ENCODE data around the gene EFNA5.

The EFNA5 gene

DNA sequence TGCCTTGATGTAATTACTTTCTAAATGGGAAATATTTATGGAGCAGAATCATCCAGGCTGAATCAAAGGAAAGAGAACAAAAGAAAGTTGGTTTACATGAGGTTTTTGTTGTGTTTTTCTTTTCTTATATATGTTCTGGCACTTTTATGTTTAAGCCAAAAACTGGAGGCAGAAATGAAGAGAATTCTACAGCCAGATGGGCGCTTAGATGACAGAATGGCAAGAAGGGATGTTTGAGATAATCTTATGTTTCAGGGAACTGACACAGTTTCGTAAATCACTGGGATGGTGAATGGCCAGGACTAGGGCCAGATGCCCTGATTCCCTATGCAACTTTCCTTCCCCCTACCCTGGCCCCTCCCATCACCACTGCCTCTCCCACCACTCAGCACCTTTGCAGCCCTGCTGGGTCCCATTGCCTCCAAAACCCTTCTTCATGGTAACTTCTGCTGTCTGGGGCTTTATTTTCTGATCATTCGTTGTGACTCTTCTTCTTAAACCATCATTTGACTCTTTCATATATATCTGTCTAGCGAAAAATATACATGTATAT, 111.8 kb downstream of the EFNA5 start:
- in situ Hi-C loops (cut with MboI; ENCODE audit: low pct_unique_long_range_greater_than_20kb, low sequenced_read_pairs), result no loop called here
- DNase-seq, result no peak

DNA sequence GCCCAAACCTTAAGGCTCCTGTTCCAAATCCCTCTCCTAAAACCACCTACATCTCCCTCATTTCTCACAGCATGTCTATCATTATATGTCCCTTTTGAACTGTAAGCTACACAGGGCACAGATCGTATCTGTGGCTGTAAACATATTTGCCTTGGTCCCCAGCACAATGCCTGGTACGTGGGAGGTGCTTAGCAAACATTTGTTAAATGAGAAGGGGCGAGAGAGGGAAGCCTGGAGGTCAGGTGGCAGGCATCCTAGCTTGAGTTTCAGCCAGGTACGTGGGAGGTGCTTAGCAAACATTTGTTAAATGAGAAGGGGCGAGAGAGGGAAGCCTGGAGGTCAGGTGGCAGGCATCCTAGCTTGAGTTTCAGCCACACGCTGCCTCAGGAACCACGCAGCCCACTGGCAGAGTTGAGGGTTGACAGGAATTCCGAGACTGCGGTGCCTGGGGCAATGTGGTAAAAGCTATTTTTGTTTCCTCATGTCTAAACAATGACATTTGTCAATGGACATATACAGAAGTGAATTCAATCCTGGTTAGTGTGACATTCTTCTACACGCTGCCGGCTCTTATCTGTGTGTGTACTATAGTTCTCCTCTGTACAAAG, 113.6 kb downstream of the EFNA5 start:
- DNase-seq, result no peak
- in situ Hi-C loops (cut with MboI; ENCODE audit: low pct_unique_long_range_greater_than_20kb, low sequenced_read_pairs), result no loop called here

DNA sequence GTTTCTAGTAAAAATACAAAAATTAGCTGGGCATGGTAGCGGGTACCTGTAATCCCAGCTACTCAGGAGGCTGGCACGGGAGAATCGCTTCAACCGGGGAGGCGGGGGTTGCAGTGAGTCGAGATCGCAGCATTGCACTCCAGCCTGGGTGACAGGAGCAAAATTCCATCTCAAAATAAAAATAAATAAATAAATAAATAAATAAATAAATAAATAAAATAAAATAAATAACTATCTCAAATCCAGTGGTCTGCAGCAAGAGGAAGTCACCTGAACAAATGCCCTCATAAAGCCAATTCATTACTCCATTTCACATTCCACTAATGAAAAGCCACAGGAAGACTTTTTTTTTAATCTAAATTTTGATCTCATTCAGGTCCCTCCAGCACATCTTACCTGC, 114.2 kb downstream of the EFNA5 start:
- in situ Hi-C loops (cut with MboI; ENCODE audit: low pct_unique_long_range_greater_than_20kb, low sequenced_read_pairs), result no loop called here
- DNase-seq, result no peak

DNA sequence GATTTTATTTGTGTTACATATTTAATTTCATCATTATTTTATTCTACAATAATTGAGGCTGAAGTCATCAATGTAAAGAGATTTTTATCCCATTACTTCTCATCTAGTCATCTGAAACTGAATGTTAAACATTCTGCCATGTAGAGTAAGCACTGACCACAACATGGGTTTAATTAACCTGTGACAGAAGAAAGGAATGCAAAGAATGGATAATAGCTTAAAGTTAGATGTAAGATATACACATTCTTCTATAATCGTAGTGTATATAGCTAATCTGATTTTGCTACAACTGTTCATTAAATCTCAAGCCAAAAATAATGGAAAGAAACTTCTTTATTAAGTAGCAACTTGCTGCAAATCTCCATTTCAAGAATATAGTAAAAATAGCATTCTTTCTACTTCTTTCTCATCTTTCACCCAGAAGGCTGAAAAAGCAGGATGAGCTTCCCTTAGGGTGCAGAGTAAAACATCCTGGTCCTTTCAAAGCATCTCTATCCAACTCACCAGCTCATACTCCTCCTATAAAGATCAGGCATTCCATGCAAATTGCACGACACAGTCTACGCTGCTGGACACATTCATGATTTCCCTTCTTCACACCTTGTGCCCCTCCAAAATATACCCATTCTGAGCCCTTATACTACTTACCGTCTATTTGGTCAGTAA, 115.2 kb downstream of the EFNA5 start:
- in situ Hi-C loops (cut with MboI; ENCODE audit: low pct_unique_long_range_greater_than_20kb, low sequenced_read_pairs), result no loop called here
- DNase-seq, result no peak

DNA sequence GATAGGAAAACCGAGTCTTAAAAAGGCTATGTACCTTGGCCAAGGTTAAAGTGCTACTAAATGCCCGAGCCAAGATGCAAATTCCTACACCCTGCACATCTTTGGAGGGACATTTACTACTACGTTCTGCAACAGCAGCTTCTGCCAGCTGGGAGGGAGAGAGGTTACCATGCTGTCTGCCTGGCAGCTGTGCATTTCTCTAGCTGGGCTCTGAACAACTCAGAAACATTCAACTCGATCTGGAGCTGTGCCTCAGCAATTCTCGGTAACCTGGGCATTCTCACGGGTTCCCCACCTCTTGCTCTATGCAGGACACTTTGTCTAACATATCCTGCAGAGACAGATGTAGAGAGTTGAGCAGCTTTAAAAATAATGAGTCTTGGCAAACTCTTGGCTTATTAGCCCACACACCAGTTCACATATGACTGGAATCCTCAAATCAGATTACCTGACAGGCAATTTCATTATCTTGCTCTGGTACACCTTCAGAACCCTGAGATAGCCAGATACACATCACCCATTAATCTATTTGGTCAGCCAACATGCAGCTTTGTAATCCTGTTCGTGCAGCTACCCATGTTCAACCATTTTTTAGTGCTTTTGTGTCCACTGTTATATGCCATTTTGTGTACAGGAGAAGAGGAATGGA, 115.8 kb downstream of the EFNA5 start:
- no peak for DNase-seq
- in situ Hi-C loops (cut with MboI; ENCODE audit: low pct_unique_long_range_greater_than_20kb, low sequenced_read_pairs), result no loop called here

DNA sequence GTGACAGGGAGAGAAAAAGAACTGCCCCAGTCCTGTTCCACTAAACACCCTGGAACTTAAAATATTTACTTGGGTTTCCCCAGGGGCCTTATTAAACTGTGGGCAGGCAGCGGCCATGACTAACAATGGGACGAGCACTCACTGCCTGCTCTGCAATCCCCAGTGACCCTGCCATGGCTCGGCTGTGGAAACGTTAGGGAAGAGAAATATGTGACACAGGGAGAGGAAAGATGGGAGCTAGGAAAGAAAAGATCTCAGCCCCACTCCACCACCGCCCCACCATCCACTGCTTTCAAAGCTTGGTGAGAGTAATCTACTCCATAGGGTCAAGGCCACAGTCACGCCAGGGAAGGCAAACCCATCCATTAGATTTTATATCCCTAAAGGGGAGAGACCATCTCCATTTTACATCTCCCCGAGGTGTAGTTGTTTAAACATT, 117.6 kb downstream of the EFNA5 start:
- in situ Hi-C loops (cut with MboI; ENCODE audit: low pct_unique_long_range_greater_than_20kb, low sequenced_read_pairs), result no loop called here
- no peak for DNase-seq

DNA sequence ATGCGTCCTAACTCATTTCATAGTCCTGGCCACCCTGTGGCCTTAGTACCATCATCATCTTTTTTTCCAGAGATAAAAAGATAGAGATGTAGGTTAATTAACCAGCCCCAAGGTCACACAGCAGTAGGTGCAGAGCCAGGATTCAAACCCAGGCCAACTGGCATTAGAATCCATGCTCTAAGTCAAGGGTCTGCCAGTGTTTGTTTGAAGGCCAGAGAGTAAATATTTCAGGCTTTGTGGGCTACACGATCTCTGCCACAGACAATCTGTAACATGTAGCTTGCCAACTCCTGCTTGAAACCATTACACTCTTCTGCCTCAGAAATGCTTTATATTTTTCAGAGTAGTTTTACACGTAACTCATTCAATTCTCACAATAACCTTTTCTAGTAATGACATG, 119.6 kb downstream of the EFNA5 start:
- in situ Hi-C loops (cut with MboI; ENCODE audit: low pct_unique_long_range_greater_than_20kb, low sequenced_read_pairs), result no loop called here
- DNase-seq, result no peak

DNA sequence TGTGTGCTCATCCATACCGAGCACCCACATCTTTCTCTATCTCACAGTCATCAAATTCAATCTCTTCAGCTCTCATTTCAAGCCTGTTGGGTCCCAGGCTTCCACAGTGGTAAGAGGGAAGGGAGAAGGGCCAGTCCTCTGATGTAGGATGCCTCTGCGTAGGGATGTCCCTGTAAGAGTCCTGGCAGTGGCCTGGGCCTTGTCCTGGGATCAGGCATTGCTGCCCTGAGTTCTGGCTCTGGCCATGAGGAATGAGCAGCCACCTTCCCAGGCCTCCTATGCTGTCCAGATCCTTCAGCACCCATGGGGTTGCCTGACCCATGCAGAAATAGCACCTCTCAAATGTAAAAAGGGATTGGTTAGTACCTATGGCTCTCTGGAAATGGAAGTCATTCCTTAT, 121.2 kb downstream of the EFNA5 start:
- DNase-seq, result no peak
- in situ Hi-C loops (cut with MboI; ENCODE audit: low pct_unique_long_range_greater_than_20kb, low sequenced_read_pairs), result no loop called here

DNA sequence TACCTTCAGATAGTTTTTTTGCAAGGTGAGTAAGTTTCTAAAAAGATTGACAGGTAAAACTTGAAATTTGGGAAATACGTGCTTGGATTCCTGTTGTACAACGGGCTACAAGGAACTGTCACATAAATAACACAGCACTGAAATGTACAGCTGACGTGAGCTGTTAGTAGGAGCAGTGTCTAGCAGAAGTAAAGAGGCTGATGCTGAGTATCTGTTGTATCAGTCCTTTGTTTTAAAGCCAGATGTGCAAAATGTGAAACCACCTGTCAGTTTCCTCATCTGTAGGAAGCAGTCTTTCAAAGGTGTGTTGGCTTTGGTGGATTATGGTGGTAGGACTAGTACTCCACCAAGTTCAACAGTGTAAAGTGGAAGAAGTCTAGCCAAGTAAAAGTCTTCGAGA, 122.3 kb downstream of the EFNA5 start:
- in situ Hi-C loops (cut with MboI; ENCODE audit: low pct_unique_long_range_greater_than_20kb, low sequenced_read_pairs), result no loop called here
- no peak for DNase-seq

DNA sequence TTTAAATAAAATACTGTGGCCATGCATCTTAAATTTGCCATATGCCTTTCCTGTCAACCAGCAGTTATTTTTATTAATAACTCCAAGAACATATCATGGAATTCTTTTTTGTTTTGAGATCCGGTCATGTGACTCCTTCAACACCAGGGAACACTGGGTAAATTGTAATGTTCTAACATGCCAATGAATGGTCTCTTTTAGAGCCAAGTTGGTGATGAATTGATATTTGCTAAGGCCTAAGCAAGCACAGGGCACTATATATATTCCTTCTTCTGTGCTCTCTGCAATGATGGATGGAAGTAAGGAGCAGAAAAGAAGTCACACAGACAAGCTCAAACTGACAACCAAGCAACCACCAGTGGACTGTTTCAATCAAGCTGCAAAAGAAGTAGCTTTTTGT, 124.0 kb downstream of the EFNA5 start:
- in situ Hi-C loops (cut with MboI; ENCODE audit: low pct_unique_long_range_greater_than_20kb, low sequenced_read_pairs), result no loop called here

DNA sequence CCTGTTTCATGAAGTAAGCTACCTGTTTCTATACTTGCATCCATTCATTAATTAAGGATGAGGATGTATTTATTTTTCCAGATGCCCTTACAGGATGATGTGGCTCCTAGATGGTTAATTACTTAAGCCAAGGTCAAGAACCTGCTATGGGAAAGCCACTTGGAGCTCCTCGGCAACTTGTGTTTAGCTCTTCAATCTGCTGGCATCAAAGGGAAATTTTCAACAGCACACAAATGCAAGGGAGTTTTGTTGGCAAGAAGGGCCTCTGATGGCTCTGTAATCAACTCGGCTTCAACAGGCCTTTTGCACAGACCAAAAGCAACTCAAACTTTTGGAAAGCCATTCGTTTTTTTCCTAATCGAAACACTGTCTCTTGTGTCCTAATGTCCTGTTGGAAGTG, 125.3 kb downstream of the EFNA5 start:
- in situ Hi-C loops (cut with MboI; ENCODE audit: low pct_unique_long_range_greater_than_20kb, low sequenced_read_pairs), result no loop called here
- no peak for DNase-seq

More for the DNA sequence above, 124.0 kb downstream of the EFNA5 start:
- no peak for DNase-seq

DNA sequence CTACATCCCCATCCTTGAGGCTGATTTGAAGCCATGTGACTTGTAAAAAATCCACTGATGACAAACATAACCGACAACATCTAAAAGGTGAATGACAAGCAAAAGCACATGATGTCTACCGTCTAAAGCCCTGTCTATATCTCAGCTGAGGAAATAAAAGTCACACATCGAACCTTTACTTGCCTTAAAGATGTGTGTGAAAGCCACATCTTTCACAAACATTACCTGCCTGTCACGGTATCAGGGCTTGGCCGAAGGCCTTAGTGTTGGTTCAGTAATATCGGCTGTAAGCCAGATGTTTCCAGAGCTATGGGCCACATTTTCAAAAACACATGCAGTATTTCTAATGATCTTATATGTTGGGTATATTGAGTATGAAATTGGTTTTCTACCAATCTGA, 125.8 kb downstream of the EFNA5 start:
- in situ Hi-C loops (cut with MboI; ENCODE audit: low pct_unique_long_range_greater_than_20kb, low sequenced_read_pairs), result no loop called here
- DNase-seq, result no peak

DNA sequence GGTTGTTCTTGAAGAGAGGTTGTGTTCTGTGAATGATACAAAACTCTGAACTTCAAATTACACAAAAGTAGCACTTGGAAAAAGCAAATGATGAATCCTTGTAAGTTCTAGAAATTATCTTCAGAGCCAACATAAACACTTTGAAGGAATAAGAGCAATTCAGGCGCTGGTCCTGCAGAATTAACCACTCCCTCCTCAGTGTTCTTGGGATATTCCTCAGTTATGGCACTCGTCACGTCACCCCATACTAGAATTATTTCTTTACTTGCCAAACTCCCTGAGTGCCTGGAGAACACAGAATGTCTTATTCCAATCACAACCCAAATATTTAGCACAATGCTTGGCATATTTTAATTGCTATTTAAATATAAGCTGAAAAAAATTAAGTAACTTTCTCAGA, 126.3 kb downstream of the EFNA5 start:
- in situ Hi-C loops (cut with MboI; ENCODE audit: low pct_unique_long_range_greater_than_20kb, low sequenced_read_pairs), result no loop called here
- no peak for DNase-seq

DNA sequence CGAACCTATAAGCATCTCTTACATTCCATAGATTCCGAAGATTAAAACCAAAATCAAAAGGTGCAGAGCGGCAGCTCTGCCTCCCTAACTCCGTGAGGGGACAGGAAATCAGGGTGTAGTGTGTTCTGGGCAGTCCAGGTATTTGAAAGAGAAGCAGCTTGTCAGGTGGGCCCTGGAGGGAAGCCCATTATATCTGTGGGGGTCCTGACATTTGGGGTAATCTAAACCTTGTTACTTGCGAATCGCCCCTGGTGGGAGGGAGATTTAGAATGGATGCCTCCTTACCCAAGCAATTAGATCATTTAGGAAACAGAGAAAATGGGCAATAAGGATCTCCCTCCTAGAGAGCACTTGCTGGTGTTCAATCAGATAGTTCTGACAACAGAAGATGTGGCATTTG, 126.9 kb downstream of the EFNA5 start:
- DNase-seq, result no peak
- in situ Hi-C loops (cut with MboI; ENCODE audit: low pct_unique_long_range_greater_than_20kb, low sequenced_read_pairs), result no loop called here

DNA sequence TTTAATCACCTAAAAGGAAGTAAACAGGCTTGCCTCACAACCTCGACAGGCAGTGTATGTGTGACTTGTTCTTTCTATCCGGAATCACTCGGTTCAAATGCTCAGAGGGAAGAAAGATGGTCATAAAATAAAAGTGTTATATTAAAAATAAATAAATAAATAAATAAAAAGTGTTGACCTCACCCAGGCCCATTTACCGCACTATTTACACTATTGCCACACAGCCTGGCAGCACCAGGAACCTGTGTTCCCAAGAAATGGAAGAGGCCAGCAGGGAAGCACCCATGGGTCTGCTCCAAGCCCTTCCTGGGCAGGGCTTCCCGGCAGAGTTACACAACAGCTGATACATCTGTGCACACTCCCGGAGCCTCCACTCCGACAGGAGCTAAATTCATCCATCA, 127.9 kb downstream of the EFNA5 start:
- DNase-seq, result no peak
- in situ Hi-C loops (cut with MboI; ENCODE audit: low pct_unique_long_range_greater_than_20kb, low sequenced_read_pairs), result no loop called here

DNA sequence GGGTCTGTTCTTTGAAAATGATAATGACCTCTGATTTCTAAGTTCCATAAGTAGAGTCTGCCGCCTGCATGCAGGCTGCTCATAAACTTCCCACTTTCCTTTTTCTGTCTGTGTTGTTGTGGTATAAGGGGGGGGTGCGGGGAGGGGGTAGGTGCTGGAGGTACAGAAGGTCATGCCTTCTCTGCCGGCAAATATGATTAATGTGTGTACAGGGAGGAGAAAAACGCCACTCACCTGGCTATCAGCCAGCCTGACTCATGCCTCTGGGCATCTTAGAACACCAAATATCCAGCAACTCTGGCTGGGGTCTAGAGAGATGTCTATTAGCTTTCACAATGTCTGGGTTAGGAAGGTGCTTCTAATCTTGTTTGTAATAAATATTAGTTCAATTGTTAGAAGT, 128.3 kb downstream of the EFNA5 start:
- in situ Hi-C loops (cut with MboI; ENCODE audit: low pct_unique_long_range_greater_than_20kb, low sequenced_read_pairs), result no loop called here
- DNase-seq, result no peak

DNA sequence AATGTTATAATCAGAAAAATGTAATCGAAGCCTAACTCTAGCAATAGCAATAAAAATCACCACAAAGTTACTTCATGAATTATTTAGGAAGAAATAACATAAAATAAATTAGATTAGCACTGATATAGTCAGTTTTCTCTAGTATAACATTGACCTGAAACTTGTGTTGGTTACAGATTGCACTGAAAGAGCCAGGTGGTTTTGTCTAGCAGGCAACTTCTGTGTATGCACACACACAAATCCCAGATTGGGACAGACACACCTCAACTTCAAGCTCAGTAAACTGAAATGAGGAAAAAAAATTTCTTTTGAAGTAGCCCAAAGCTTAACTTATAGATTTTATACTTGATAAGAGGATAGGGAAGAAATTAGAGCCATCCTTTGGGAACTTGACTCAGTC, 129.3 kb downstream of the EFNA5 start:
- in situ Hi-C loops (cut with MboI; ENCODE audit: low pct_unique_long_range_greater_than_20kb, low sequenced_read_pairs), result no loop called here
- no peak for DNase-seq

DNA sequence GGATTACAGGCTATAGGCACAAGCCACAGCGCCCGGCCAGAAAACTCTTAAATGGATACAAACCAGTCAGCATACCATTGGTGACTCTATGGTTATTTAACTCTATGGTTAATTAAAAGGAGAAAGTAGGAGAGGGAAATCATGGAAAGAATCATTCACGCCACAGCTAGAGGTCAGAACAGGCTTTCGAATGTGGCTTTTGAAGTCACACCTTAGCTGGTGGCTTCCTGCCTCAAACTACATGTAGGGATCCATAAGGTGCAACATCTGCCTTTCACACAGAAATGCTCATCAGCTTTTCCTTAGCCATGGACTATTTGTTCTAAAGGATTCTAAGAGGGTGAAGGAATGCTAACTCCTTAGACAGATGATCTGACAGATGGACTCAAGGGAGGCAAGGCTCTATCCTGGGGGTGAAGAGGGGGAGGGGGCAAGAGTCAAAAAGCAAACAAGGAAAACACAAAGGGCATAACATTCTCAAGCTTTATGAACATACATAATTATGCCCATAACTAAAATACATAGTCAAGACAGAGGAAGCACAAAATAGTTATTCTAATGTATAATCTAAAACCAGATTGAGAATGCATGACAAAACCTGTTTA, 130.9 kb downstream of the EFNA5 start:
- in situ Hi-C loops (cut with MboI; ENCODE audit: low pct_unique_long_range_greater_than_20kb, low sequenced_read_pairs), result no loop called here
- DNase-seq, result no peak

DNA sequence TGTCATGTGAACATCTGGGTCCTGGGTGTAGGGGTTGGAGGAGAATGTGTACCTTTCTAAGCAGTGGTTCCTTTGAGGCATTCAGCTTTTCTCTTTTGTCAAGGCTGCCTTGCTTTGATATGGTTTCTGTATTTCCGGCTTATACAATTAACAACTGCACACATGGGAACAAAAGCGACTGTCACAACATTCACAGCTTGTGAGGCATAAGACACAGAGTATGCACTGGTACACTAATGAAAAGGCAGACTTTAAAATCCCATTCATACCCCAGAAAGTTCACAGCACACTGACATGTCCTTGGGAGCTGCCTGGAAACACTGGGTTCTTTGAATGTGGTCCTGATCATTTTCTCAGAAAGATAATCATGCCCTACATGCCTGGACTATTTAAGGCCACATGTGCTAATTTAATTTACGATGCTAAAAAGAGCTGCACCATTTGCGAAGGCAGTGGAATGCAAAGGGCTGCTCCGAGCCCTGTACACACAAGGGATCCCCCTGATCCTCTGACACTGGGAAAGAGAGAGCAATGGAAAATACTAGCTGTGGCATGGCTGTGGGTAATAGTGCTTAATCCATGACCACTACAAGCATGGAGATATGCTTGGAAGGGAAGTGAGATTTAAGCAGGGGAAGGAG, 131.8 kb downstream of the EFNA5 start:
- DNase-seq, result no peak
- in situ Hi-C loops (cut with MboI; ENCODE audit: low pct_unique_long_range_greater_than_20kb, low sequenced_read_pairs), result no loop called here

DNA sequence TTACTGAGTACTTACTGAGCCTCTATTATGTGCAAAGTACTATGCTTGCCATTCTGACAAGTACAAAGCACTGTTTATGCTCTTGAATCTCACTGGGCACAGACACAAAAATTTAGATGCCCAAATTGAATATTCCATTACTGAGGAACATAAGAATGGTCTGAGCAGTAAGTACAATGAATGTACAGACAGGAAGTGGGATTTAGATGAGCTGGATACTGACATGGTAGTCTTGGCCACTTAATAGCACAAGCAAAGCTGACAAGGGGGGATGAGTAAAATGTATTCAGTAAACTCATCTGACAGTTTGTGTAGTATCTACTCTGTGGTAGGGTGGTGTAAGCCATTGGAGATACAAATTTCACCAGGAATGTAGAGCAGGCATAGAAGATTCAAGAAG, 132.4 kb downstream of the EFNA5 start:
- no peak for DNase-seq
- in situ Hi-C loops (cut with MboI; ENCODE audit: low pct_unique_long_range_greater_than_20kb, low sequenced_read_pairs), result no loop called here

Data from KBM-7 (cell line).